CD4-positive, alpha-beta T cell treated with Interleukin-6 for 4 hours (primary cell): ENCODE measurements around the gene AHDC1.
"Not testable (repeated sequence)": the region's sequence is repeated elsewhere in the genome, so short reads cannot be mapped to it uniquely, and the experiment has no call there.

Experiments
- DNase-seq: peaks from one replicate; pipeline ENCODE4 v3.0.0-alpha.2; 2020; ENCODE audit warnings: mixed read lengths

The AHDC1 gene

GRCh38 chr1:27633640-27634176 is 29.8 kb upstream of the AHDC1 start:
- DNase-seq = no peak

GRCh38 chr1:27633298-27633610 is 29.3 kb upstream of the AHDC1 start:
- DNase-seq = no peak

GRCh38 chr1:27632387-27633297 is 28.7 kb upstream of the AHDC1 start:
- DNase-seq = peak; percentile 36

GRCh38 chr1:27630859-27631491 is 27.0 kb upstream of the AHDC1 start:
- no peak for DNase-seq

GRCh38 chr1:27628712-27629111 is 24.8 kb upstream of the AHDC1 start:
- DNase-seq = no peak

- DNase-seq = not testable (repeated sequence)
These were observed 23.8 kb upstream of the AHDC1 start for GRCh38 chr1:27627733-27628132.

- no peak for DNase-seq
These were observed 23.1 kb upstream of the AHDC1 start for GRCh38 chr1:27627061-27627460.

- no peak for DNase-seq
These were observed 22.3 kb upstream of the AHDC1 start for GRCh38 chr1:27626031-27626935.

- DNase-seq = no peak
These were observed 20.7 kb upstream of the AHDC1 start for GRCh38 chr1:27624467-27625178.

GRCh38 chr1:27623327-27624212 is 19.6 kb upstream of the AHDC1 start:
- no peak for DNase-seq

- no peak for DNase-seq
These were observed 18.9 kb upstream of the AHDC1 start for GRCh38 chr1:27622828-27623227.

- no peak for DNase-seq
These were observed 17.3 kb upstream of the AHDC1 start for GRCh38 chr1:27621051-27621920.

GRCh38 chr1:27619782-27620438 is 16.0 kb upstream of the AHDC1 start:
- DNase-seq = not testable (repeated sequence)

GRCh38 chr1:27618341-27619082 is 14.6 kb upstream of the AHDC1 start:
- DNase-seq = peak; percentile 67

- no peak for DNase-seq
These were observed 13.5 kb upstream of the AHDC1 start for GRCh38 chr1:27617420-27617819.

- DNase-seq = no peak
These were observed 12.5 kb upstream of the AHDC1 start for GRCh38 chr1:27616441-27616840.

GRCh38 chr1:27615346-27616192 is 11.6 kb upstream of the AHDC1 start:
- no peak for DNase-seq
